ENCODE results near the gene PBX3. TPM values are rescaled to one million over a fixed set of nuclear protein-coding genes. Genes with fewer than 3 reads are reported as not detected.
"Not testable (repeated sequence)": the region's sequence is repeated elsewhere in the genome, so short reads cannot be mapped to it uniquely, and the experiment has no call there.

PBX3 gene
- polyA plus RNA-seq, 12 donors, result 11.2 to 26.2 (median 15.6) TPM; not detected in 1

GRCh38 chr9:125820100-125820804, 73.1 kb downstream of the PBX3 start:
- no peak for DNase-seq

- no peak for DNase-seq
Observed at GRCh38 chr9:125821078-125821477, 73.9 kb downstream of the PBX3 start.

- no peak for DNase-seq
Observed at GRCh38 chr9:125822160-125822559, 75.0 kb downstream of the PBX3 start.

- no peak for DNase-seq
Observed at GRCh38 chr9:125822902-125823301, 75.7 kb downstream of the PBX3 start.

- not testable (repeated sequence) for DNase-seq
Observed at GRCh38 chr9:125823874-125824406, 76.8 kb downstream of the PBX3 start.

GRCh38 chr9:125825762-125826161, 78.6 kb downstream of the PBX3 start:
- DNase-seq, result no peak

- no peak for DNase-seq
Observed at GRCh38 chr9:125826850-125827249, 79.7 kb downstream of the PBX3 start.

GRCh38 chr9:125829743-125830142, 82.6 kb downstream of the PBX3 start:
- DNase-seq, result no peak

GRCh38 chr9:125831054-125831453, 83.9 kb downstream of the PBX3 start:
- no peak for DNase-seq

GRCh38 chr9:125831616-125832015, 84.4 kb downstream of the PBX3 start:
- no peak for DNase-seq

- DNase-seq, result no peak
Observed at GRCh38 chr9:125835655-125836054, 88.5 kb downstream of the PBX3 start.

- DNase-seq, result no peak
Observed at GRCh38 chr9:125839317-125839716, 92.1 kb downstream of the PBX3 start.

GRCh38 chr9:125841444-125841843, 94.3 kb downstream of the PBX3 start:
- DNase-seq, result no peak

GRCh38 chr9:125842242-125842641, 95.1 kb downstream of the PBX3 start:
- DNase-seq, result no peak

GRCh38 chr9:125843646-125844045, 96.5 kb downstream of the PBX3 start:
- DNase-seq, result peak; percentile 49

GRCh38 chr9:125844611-125845010, 97.4 kb downstream of the PBX3 start:
- no peak for DNase-seq

- DNase-seq, result no peak
Observed at GRCh38 chr9:125845271-125845808, 98.2 kb downstream of the PBX3 start.

GRCh38 chr9:125847735-125848134, 100.6 kb downstream of the PBX3 start:
- no peak for DNase-seq

GRCh38 chr9:125850106-125850632, 103.0 kb downstream of the PBX3 start:
- DNase-seq, result no peak

- no peak for DNase-seq
Observed at GRCh38 chr9:125850763-125851162, 103.6 kb downstream of the PBX3 start.

- DNase-seq, result no peak
Observed at GRCh38 chr9:125851979-125852378, 104.8 kb downstream of the PBX3 start.

GRCh38 chr9:125852386-125852785, 105.2 kb downstream of the PBX3 start:
- no peak for DNase-seq

GRCh38 chr9:125854553-125855275, 107.5 kb downstream of the PBX3 start:
- DNase-seq, result no peak
